ENCODE measurements around the gene OLFML1. TPM values are rescaled to one million over a fixed set of nuclear protein-coding genes. Genes with fewer than 3 reads are reported as not detected.
"Not testable (repeated sequence)": the region's sequence is repeated elsewhere in the genome, so short reads cannot be mapped to it uniquely, and the experiment has no call there.

Gene OLFML1
- total RNA-seq, 2 donors from 2014 or later = not detected

DNA sequence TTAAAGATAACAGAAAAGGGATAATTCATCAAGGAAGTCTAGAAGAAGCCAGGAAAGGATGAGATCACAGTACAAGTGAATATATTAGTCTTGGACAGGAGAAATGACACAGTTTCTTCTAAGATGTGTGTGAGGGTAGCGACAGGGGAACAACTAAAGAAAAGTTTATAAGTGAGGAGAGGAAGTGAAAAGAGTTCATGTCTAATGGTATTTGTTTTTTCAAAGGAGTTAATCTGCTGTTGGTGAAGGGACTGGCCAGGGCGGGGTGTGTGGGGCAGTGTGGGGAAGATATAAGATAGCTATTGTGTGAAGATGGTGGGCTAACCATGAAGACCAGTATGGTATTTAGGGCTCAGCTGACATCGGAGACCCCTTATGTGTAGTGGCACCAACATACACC is 20.9 kb downstream of the OLFML1 start:
- H3K27me3 Mint-ChIP-seq (ENCODE audit: low read depth) = no peaks in the 10 kb centered on the region
- H3K4me3 Mint-ChIP-seq = no peak overlapping the region
- H3K9me3 Mint-ChIP-seq = no peaks in the 10 kb centered on the region
- H3K4me1 Mint-ChIP-seq (ENCODE audit: low read depth) = peaks cover under 1% of the 10 kb centered on the region
- no peak for DNase-seq
- no peaks in the 10 kb centered on the region for H3K36me3 Mint-ChIP-seq (ENCODE audit: insufficient read depth in 2 of 2)
- no peak for ATAC-seq (replicated peaks in 1 of 2)
- H3K27ac Mint-ChIP-seq = no peak overlapping the region

DNA sequence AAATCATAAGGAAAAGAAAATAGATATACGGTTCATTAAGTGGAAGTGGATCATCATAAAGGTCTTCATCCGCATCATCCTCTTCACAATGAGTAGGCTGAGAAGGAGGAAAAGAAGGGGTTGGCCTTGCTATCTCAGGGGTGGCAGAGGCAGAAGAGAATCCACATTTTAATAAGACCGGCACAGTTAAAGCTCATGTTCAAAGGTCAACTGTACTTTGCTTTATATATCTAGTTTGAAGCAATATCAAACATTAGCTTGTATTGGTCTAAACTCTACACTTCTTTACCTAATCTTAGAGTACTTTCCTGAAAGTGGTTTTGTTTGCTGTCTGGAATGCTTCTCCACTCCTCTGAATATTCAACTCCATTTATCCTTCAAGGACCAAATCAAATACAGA is 22.8 kb downstream of the OLFML1 start:
- Mint-ChIP-seq H3K4me3 (no peak overlapping the region), H3K27ac (no peak overlapping the region), H3K4me1 (ENCODE audit: low read depth) (peaks cover 17% of the 10 kb centered on the region), H3K27me3 (ENCODE audit: low read depth) (no peaks in the 10 kb centered on the region), H3K9me3 (no peaks in the 10 kb centered on the region), H3K36me3 (ENCODE audit: insufficient read depth in 2 of 2) (no peaks in the 10 kb centered on the region)
- DNase-seq (no peak), ATAC-seq (replicated peaks in 1 of 2) (no peak)

DNA sequence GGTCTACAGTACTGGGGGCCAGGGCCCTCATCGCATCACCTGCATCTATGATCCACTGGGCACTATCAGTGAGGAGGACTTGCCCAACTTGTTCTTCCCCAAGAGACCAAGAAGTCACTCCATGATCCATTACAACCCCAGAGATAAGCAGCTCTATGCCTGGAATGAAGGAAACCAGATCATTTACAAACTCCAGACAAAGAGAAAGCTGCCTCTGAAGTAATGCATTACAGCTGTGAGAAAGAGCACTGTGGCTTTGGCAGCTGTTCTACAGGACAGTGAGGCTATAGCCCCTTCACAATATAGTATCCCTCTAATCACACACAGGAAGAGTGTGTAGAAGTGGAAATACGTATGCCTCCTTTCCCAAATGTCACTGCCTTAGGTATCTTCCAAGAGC is 24.7 kb downstream of the OLFML1 start:
- no peak overlapping the region for H3K4me3 Mint-ChIP-seq
- no peak overlapping the region for H3K27ac Mint-ChIP-seq

DNA sequence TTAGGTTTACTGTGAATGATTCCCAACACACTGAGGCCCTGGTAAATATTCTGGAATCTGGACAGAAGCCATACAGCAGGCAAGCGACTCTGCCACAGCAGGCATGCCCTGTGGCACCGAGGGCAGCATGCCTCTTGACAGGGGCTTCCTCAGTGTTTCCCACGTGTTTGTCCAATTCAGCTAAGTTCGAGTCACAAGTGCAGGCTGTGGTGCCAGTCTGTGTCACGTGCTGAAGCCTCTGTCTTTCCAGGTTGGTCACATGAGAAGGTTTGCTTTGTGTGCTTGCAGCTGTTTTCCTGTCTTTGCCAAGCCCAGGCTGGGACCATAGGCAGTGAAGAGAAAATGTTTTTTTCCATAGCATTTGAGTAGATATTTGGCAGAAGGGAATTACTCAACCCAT is 26.1 kb downstream of the OLFML1 start:
- Mint-ChIP-seq H3K4me3 (no peak overlapping the region), H3K27ac (no peak overlapping the region), H3K36me3 (ENCODE audit: insufficient read depth in 2 of 2) (no peaks in the 10 kb centered on the region), H3K9me3 (no peaks in the 10 kb centered on the region), H3K27me3 (ENCODE audit: low read depth) (no peaks in the 10 kb centered on the region), H3K4me1 (ENCODE audit: low read depth) (peaks cover 36% of the 10 kb centered on the region)
- no peak for ATAC-seq (replicated peaks in 1 of 2)
- no peak for DNase-seq

More for the DNA sequence above, 24.7 kb downstream of the OLFML1 start:
- Mint-ChIP-seq H3K9me3 (no peaks in the 10 kb centered on the region), H3K36me3 (ENCODE audit: insufficient read depth in 2 of 2) (no peaks in the 10 kb centered on the region), H3K4me1 (ENCODE audit: low read depth) (peaks cover 22% of the 10 kb centered on the region), H3K27me3 (ENCODE audit: low read depth) (no peaks in the 10 kb centered on the region)
- ATAC-seq (replicated peaks in 1 of 2) = no peak
- no peak for DNase-seq

DNA sequence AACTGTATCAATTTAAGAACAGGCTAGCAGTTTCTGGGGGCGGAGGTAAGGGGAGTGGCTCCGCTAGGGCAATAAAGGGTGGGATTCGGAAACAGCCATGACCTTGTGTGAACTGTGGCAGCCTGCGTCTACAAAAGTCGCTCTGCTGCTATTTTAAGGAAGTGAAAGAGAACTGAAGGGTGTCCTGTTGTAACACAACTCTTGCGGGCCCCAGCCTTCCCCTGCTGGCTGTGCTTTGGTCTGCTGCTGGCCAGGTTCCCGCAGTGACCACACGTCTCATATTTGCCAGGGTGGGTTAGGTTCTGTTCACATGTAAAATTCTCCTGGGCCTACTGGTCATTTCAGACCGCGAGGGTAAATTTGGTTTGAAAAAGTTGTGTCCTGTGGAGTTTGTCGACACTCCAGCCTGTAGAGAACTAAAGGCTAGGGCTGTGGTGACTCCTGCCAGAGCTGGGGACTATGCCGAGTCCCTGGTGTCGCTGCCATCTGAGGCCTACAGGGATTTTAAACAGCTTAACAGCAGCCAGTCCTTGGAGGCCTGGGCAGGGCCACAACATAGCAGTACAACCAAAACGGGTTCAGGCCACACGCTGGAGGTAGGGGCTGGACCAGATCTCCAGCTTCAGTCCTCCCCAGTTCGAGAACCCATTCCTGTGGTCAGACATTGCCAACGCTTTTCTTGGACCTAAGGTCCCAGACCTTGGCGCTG is 27.4 kb downstream of the OLFML1 start:
- H3K4me1 Mint-ChIP-seq (ENCODE audit: low read depth) = peaks cover 48% of the 10 kb centered on the region
- H3K36me3 Mint-ChIP-seq (ENCODE audit: insufficient read depth in 2 of 2) = no peaks in the 10 kb centered on the region
- ATAC-seq (replicated peaks in 1 of 2) (peak; percentile 20 to 33), DNase-seq (peak in 1 of 2 donors; percentile 18)
- no peaks in the 10 kb centered on the region for H3K27me3 Mint-ChIP-seq (ENCODE audit: low read depth)
- H3K9me3 Mint-ChIP-seq = no peaks in the 10 kb centered on the region
- peak overlapping the region; percentile 92 to 95 for H3K4me3 Mint-ChIP-seq
- H3K27ac Mint-ChIP-seq = peak overlapping the region; percentile 86

DNA sequence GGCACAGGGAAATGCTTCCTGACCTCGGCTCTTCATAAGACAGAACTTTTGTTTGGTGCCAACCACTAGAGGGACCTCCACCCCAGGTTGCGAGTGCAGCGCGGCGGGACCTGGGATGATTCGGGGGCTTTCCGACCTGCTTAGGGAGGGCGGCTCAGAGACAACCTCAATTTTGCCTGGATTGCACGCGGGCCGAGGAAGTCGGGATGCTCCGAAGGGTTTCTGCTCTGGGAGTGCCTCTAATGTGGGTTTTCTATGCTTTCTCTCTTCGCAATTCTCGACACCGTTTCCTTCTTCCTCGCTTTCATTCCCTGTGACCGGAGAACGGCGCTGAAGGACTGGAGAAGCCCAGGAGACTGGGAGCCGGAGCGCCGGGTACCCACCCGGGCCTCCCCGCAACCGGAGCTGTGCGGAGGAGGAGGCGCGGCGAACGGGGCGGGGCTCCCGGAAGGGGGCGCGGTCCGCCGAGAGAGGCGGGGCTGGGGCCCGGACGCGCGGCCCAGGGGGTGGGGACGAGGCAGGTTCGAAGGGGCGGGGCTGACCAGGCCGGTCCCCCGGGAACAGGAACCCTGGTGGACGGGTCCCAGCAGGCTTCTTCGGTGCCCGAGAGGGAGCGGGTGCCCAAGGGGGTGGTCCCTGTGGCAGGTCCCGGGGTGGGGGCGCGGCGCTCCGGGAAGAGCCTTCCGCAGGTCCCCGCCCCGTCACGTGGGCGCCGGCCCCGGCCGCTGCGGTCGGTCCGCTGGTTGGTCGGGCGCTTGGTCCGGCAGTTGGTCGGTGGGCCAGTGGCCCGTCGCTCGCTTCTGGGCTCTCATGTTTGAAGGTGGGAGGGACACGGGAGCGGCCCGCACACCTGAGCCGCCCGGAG is 28.2 kb downstream of the OLFML1 start, which contains the start of gene PPFIBP2:
TSS of gene PPFIBP2 (plus strand) at position 766 of the 865 bp plus-strand sequence. CDS start 35,477 bp downstream, outside the sequence.
- peak; percentile 90 to 93 for ATAC-seq (replicated peaks in 1 of 2)
- no peaks in the 10 kb centered on the region for H3K9me3 Mint-ChIP-seq
- H3K36me3 Mint-ChIP-seq (ENCODE audit: insufficient read depth in 2 of 2) = no peaks in the 10 kb centered on the region
- peak within 1 kb of the TSS; percentile 92 to 95 for H3K4me3 Mint-ChIP-seq
- peaks cover 50% of the 10 kb centered on the region for H3K4me1 Mint-ChIP-seq (ENCODE audit: low read depth)
- peak within 1 kb of the TSS; percentile 95 for H3K27ac Mint-ChIP-seq
- no peaks in the 10 kb centered on the region for H3K27me3 Mint-ChIP-seq (ENCODE audit: low read depth)
- peak; percentile 88 to 93 for DNase-seq

DNA sequence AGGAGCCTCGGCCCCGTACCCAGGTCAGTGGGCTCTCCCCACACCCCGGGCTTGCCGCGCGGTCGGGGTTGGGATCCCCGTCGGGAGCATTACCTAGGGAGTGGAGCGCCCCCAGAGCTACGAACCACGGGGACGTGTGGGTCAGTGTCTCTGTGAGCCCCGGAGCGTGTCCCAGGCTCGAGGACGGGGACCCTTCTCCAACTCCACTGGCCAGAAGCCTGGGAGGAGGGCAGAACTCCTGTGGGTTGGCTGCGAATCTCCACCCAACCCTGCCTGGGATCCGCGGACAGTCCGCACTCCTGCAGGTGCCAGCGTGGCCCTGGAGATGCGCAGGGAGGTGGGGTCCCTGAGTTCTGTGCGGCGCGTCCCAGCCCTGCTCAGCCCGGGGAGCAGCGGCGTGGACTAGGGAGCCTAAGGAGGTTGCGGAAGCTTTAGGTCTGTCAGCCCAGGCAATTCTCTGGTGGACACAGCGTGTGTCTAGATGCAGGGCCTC is 28.8 kb downstream of the OLFML1 start:
- peak; percentile 28 to 33 for ATAC-seq (replicated peaks in 1 of 2)
- H3K4me3 Mint-ChIP-seq = peak overlapping the region; percentile 92 to 95
- peak; percentile 21 to 27 for DNase-seq
- peaks cover 57% of the 10 kb centered on the region for H3K4me1 Mint-ChIP-seq (ENCODE audit: low read depth)
- H3K36me3 Mint-ChIP-seq (ENCODE audit: insufficient read depth in 2 of 2) = no peaks in the 10 kb centered on the region
- H3K27ac Mint-ChIP-seq = peak overlapping the region; percentile 95
- H3K27me3 Mint-ChIP-seq (ENCODE audit: low read depth) = no peaks in the 10 kb centered on the region
- peaks cover 0 to 6% of the 10 kb centered on the region in 2 donors for H3K9me3 Mint-ChIP-seq

DNA sequence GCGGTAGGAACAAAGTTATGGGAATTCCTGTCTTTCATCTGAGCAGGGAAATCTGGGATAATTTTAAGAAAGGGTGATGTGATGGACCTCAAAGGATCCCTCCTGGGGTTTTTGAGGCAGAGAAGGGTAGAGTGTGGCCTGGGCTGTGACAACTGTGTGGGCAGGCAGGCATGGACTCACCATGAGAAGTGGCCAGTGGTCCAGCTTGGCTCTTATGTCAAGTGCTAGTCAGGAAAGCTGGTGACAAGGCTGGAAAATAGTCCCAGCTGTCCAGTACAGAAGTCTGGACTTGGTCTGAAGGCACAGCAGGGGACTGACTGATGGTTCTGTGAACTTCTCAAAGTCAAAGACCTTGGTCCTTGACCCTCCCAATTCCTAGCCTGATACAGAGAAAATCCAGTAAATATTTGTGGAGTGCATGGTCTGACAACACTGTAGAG is 30.2 kb downstream of the OLFML1 start:
- peak overlapping the region; percentile 72 for H3K27ac Mint-ChIP-seq
- H3K4me3 Mint-ChIP-seq = peak overlapping the region; percentile 92 to 95
- no peaks in the 10 kb centered on the region for H3K27me3 Mint-ChIP-seq (ENCODE audit: low read depth)
- H3K4me1 Mint-ChIP-seq (ENCODE audit: low read depth) = peaks cover 59% of the 10 kb centered on the region
- no peaks in the 10 kb centered on the region for H3K36me3 Mint-ChIP-seq (ENCODE audit: insufficient read depth in 2 of 2)
- no peak for DNase-seq
- no peak for ATAC-seq (replicated peaks in 1 of 2)
- peaks cover 0 to 6% of the 10 kb centered on the region in 2 donors for H3K9me3 Mint-ChIP-seq

DNA sequence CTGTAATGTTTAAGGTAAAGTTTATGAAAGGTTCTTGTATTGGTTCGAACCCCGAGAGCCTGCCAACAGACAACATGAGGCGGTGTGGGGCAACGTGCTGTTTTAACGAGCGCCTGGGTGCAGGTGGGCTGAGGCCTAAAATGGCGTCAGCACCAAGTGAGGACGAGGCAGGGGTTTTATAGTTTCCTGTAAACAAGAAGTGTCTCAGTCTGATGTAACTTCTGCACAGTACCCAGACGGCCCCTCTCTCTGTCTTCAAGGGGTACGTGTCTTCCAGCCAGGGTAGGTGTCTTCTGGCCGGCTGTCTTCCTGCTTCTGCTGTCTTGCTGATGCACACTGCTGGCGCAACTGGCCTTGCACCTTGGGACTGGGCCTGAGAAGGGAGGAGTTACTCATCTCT is 31.2 kb downstream of the OLFML1 start:
- Mint-ChIP-seq H3K9me3 (peaks cover 0 to 6% of the 10 kb centered on the region in 2 donors), H3K4me1 (ENCODE audit: low read depth) (peaks cover 57% of the 10 kb centered on the region), H3K4me3 (peak overlapping the region; percentile 92 to 95), H3K27me3 (ENCODE audit: low read depth) (no peaks in the 10 kb centered on the region), H3K36me3 (ENCODE audit: insufficient read depth in 2 of 2) (no peaks in the 10 kb centered on the region), H3K27ac (peak overlapping the region; percentile 71)
- DNase-seq = peak; percentile 19 to 31
- no peak for ATAC-seq (replicated peaks in 1 of 2)

DNA sequence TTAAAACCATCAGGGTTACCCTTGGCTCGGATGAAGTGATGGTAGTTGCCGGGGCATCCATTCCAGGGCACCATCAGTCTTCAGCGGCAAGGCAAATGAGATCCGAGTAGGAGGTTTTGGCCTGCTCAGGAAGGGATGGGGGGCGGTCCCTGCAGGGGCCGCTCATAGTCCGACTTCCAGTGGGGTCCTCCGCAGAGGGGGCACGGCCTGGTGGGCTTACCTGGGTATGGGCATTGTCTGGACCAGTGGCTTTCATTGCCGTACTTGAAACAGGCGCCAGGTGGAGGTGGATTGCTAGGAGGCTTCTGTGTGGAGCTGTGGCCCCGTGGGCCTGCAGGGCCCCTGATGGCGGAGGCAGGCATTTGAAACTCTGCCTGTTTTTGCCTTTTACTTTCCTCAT is 32.4 kb downstream of the OLFML1 start:
- not testable (repeated sequence) for H3K36me3 Mint-ChIP-seq (ENCODE audit: insufficient read depth in 2 of 2); H3K27me3 Mint-ChIP-seq (ENCODE audit: low read depth); H3K27ac Mint-ChIP-seq; H3K4me3 Mint-ChIP-seq; ATAC-seq (replicated peaks in 1 of 2); H3K9me3 Mint-ChIP-seq; DNase-seq
- peaks cover 45% of the 10 kb centered on the region for H3K4me1 Mint-ChIP-seq (ENCODE audit: low read depth)

DNA sequence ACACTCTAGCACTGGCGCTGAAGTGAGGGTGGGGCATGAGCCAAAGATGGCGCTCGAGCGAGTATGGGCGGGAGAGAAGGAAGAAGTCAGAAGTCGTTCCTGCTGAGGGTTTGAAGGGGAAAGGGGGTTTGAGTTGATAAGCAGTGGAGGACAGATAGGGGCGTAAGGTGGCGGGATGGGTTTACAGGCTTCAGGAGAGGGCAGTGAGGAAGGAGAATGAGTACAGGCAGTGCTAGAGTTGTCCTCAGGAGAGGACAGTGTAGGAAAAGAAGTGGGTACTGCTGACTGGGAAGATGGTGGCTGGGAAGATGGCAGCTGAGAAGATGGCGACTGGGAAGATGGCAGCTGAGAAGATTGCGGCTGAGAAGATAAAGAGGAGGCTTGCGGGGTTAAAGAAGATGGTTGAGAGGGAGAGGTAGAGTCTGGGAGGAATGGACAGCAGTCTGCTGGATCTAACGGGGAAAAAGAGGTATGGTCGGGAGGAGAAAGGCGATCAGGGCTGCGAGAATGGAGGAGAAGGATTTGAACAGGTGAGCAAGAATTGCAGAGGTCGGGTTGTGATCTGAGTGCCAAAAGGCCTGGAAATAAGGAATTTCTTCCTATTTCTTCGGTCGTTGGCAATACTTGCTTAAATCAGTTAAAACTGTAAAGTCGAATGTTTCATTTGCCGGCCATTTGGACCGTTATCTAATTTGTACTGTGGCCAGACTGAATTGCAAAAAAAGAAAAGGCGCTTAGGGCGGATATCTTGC is 33.7 kb downstream of the OLFML1 start:
- H3K27me3 Mint-ChIP-seq (ENCODE audit: low read depth) = no peaks in the 10 kb centered on the region
- peaks cover 0 to 6% of the 10 kb centered on the region in 2 donors for H3K9me3 Mint-ChIP-seq
- peak overlapping the region in 1 of 2 donors; percentile 11 for H3K4me3 Mint-ChIP-seq
- no peaks in the 10 kb centered on the region for H3K36me3 Mint-ChIP-seq (ENCODE audit: insufficient read depth in 2 of 2)
- H3K27ac Mint-ChIP-seq = no peak overlapping the region
- peaks cover 46% of the 10 kb centered on the region for H3K4me1 Mint-ChIP-seq (ENCODE audit: low read depth)
- DNase-seq = no peak
- ATAC-seq (replicated peaks in 1 of 2) = no peak

DNA sequence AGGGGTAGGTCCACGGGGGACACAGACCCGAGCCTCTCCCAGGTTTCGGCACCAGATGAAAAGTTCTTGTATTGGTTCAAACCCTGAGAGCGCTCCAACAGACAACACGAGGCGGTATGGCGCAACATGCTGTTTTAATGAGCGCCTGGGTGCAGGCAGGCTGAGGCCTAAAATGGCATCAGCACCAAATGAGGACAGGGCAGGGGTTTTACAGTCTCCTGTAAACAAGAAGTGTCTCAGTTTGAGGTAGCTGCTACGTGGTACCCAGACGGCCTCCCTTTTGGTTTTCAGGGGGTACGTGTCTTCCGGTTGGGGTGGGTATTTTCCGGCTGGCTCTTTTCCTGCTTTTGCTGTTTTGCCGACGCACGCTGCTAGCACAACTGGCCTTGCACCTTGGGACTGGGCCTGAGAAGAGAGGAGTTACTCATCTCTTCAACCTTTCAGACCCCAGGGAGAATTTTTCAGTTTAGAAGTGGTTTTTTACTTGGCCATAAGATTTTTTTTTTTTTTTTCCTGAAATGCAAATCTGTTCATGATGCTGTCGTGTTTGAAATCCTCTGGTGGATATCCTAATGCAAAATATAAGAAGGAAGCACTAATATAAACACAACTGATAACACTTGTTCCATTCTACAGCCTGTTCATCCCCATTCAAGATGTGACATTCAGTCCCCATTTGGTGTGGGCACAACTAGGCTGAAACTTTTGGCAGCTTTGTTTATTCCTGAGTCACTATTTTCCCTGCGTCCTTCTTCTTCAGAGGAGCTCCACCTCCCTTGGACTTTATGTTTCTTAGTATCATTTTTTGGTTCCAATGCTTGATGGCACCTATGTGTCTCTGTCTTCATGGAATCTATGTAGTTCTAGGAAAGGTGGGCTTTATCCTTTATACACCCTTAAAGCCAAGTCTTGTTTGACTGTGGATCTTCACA is 35.0 kb downstream of the OLFML1 start:
- Mint-ChIP-seq H3K9me3 (peaks cover 0 to 6% of the 10 kb centered on the region in 2 donors), H3K4me1 (ENCODE audit: low read depth) (peaks cover 47% of the 10 kb centered on the region), H3K4me3 (no peak overlapping the region), H3K27me3 (ENCODE audit: low read depth) (no peaks in the 10 kb centered on the region), H3K27ac (peak overlapping the region; percentile 36), H3K36me3 (ENCODE audit: insufficient read depth in 2 of 2) (peaks cover 0 to 2% of the 10 kb centered on the region in 2 donors)
- DNase-seq (no peak), ATAC-seq (replicated peaks in 1 of 2) (peak; percentile 19 to 31)
